Activated naive CD8-positive, alpha-beta T cell treated with anti-CD3 and anti-CD28 coated beads, Interleukin-2, amount 10 ng/mL, durations not matched to agents 7 days and 5 days (primary cell): ENCODE data around the gene CSF1. TPM values are rescaled to one million over a fixed set of nuclear protein-coding genes. Genes with fewer than 3 reads are reported as not detected.
A peak's percentile ranks its signal among the peaks of the same experiment; 100 is the strongest.
"Not testable (repeated sequence)": the region's sequence is repeated elsewhere in the genome, so short reads cannot be mapped to it uniquely, and the experiment has no call there.

ENCODE experiments used
- ATAC-seq: fragments of 150-1000 bp; cut with Tn5 transposase; one replicate; pipeline ENCODE4 v1.10.0; 2021; ENCODE audit warnings: low read depth, moderate library complexity
- POLR2A ChIA-PET: fragments of 350-600 bp; sonication (Branson Sonifier 250); formaldehyde crosslinking; loops from one replicate; lab custom pipeline; 2021; ENCODE audit warnings: antibody characterized with exemption; lab: Charles Lee
- DNase-seq: peaks from one replicate; pipeline ENCODE4 v3.0.0; 2021
- H3K27ac Mint-ChIP-seq: one replicate; pipeline ENCODE4 v1.8.0; 2022; ENCODE audit warnings: mild to moderate bottlenecking, mixed read lengths
- H3K27me3 Mint-ChIP-seq: one replicate; pipeline ENCODE4 v1.8.0; 2022; ENCODE audit warnings: mild to moderate bottlenecking, moderate library complexity, mixed read lengths
- H3K36me3 Mint-ChIP-seq: one replicate; pipeline ENCODE4 v1.8.0; 2021; ENCODE audit warnings: mild to moderate bottlenecking, mixed read lengths
- H3K4me1 Mint-ChIP-seq: one replicate; pipeline ENCODE4 v1.8.0; 2021; ENCODE audit warnings: mixed read lengths
- H3K4me3 Mint-ChIP-seq: one replicate; pipeline ENCODE4 v1.8.0; 2022; ENCODE audit warnings: mild to moderate bottlenecking, moderate library complexity, mixed read lengths
- H3K9me3 Mint-ChIP-seq: one replicate; pipeline ENCODE4 v1.8.0; 2021; ENCODE audit warnings: mixed read lengths
- total RNA-seq, 2 experiments: library from RNA; stranded (reverse); gene quantifications; one replicate each; pipeline ENCODE4 v1.2.3, GENCODE V29; 2021

The CSF1 gene
- total RNA-seq, 2 experiments from 2014 or later, result 42.7 to 45.1 TPM

DNA sequence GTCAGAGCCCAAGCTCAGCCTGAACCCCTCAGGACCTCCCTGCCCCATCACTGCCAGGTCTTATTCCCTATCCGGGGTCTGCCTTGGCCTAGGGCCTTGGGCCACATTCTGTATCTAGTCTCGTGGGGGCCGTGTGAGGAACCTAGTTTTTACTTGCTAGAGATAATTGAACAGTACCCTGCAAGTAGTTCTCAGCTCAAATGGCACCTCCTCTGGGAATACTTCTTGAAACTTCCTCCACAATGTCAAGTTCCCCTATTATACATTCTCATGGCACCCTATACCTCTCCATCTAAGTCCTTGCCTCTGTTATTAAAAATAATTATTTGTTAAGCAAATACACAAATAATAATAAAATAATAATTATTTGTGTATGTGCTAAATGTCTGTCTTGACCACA is 32.9 kb upstream of the CSF1 start:
- DNase-seq (no peak), ATAC-seq (no peak)
- Mint-ChIP-seq H3K4me3 (no peak overlapping the region), H3K36me3 (no peaks in the 10 kb centered on the region), H3K27me3 (peaks cover 13% of the 10 kb centered on the region), H3K4me1 (peaks cover 13% of the 10 kb centered on the region), H3K9me3 (no peaks in the 10 kb centered on the region), H3K27ac (no peak overlapping the region)
- POLR2A ChIA-PET, result interaction anchor here (2.1 kb wide), 1 partner anchor 29 kb away, joined by 4 read pairs; no protein-coding TSS in a partner anchor

DNA sequence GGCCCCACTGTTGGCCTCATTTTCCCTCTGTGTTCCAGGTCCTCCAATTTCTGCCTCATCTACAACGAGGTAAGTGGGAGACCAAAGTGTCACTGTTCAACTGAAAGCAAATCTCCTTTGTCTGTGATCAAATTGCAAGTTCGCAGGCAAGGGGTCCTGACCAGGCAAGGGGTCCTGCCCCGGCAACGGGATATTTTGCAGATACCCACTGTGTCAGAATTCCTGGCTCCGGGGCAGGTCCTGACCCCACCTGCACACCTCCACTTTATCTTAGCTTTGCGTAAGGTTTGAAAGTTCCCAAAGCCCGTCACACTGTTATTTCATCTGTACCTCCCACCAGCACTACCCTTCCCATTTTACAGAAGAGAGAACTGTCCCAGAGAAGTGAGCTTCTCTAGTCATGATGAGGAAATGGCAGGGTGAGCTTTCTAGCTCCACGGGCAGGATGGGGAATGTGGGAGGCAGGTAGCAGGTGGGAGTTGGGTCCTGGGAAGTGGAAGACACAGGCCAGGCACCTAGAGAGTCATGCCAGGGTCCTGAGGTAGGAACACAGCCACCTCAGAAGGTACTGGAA is 32.0 kb upstream of the CSF1 start:
- H3K9me3 Mint-ChIP-seq, result no peaks in the 10 kb centered on the region
- peaks cover 13% of the 10 kb centered on the region for H3K27me3 Mint-ChIP-seq
- H3K27ac Mint-ChIP-seq, result no peak overlapping the region
- H3K36me3 Mint-ChIP-seq, result no peaks in the 10 kb centered on the region
- POLR2A ChIA-PET, result interaction anchor here (2.1 kb wide), 1 partner anchor 28 kb away, joined by 4 read pairs; no protein-coding TSS in a partner anchor
- H3K4me3 Mint-ChIP-seq, result no peak overlapping the region
- ATAC-seq (no peak), DNase-seq (no peak)
- peaks cover 11% of the 10 kb centered on the region for H3K4me1 Mint-ChIP-seq

DNA sequence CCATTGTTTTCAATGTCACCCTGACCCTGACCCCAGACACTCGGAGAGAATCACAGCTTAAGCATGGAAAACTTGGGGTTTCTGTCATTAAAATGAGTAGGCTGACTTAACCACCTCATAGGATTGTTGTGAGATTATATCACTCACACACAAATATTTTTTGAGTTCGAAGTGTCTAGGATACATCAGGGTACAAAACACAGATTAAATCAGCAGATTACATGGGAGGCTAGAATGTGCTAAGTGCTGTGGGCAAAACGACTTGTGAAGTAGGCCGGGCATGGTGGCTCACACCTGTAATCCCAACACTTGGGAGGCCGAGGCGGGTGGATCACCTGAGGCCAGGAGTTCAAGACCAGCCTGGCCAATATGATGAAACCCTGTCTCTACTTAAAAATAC is 31.3 kb upstream of the CSF1 start:
- H3K4me3 Mint-ChIP-seq, H3K4me1 Mint-ChIP-seq, H3K36me3 Mint-ChIP-seq, H3K9me3 Mint-ChIP-seq, DNase-seq, H3K27ac Mint-ChIP-seq, ATAC-seq: not testable (repeated sequence)
- H3K27me3 Mint-ChIP-seq, result peaks cover 11% of the 10 kb centered on the region
- POLR2A ChIA-PET, result interaction anchor here (0.7 kb wide), 1 partner anchor 1310 kb away, joined by 4 read pairs; no protein-coding TSS in a partner anchor

DNA sequence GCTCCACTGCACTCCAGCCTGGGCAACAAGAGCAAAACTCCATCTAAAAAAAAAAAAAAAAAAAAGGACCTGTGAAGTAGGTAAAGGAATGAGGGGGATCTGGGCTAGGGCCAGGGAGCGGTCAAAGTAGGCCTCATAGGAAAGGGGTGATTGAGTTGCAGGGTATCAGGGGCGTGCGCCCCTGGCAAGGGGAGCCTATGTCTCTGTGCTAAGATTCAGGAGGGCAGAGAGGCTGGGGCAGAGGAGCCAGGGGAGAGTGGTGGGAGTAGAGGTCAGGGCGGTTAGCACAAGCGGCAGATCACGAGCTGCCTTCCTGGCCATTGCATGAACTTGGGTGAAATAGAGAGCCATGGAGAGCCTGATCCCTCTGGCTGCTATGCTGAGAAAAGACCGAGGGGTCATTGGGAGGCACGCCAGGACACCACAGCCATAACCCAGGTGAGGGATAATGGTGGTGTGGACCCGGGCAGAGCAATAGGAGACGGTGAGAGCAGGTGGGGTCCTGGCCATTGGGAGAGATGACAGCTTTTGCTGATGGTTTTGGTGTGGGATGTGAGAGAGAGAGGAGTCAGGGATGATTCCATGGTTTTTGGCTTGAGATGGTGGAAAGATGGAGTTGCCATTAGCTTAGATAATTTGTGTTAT is 30.6 kb upstream of the CSF1 start:
- no peaks in the 10 kb centered on the region for H3K9me3 Mint-ChIP-seq
- H3K27me3 Mint-ChIP-seq, result peaks cover 9% of the 10 kb centered on the region
- no peak for ATAC-seq
- POLR2A ChIA-PET, result interaction anchor here (0.7 kb wide), 1 partner anchor 1310 kb away, joined by 4 read pairs; no protein-coding TSS in a partner anchor
- no peak overlapping the region for H3K27ac Mint-ChIP-seq
- H3K4me3 Mint-ChIP-seq, result no peak overlapping the region
- no peaks in the 10 kb centered on the region for H3K36me3 Mint-ChIP-seq
- no peak for DNase-seq
- peaks cover 8% of the 10 kb centered on the region for H3K4me1 Mint-ChIP-seq

DNA sequence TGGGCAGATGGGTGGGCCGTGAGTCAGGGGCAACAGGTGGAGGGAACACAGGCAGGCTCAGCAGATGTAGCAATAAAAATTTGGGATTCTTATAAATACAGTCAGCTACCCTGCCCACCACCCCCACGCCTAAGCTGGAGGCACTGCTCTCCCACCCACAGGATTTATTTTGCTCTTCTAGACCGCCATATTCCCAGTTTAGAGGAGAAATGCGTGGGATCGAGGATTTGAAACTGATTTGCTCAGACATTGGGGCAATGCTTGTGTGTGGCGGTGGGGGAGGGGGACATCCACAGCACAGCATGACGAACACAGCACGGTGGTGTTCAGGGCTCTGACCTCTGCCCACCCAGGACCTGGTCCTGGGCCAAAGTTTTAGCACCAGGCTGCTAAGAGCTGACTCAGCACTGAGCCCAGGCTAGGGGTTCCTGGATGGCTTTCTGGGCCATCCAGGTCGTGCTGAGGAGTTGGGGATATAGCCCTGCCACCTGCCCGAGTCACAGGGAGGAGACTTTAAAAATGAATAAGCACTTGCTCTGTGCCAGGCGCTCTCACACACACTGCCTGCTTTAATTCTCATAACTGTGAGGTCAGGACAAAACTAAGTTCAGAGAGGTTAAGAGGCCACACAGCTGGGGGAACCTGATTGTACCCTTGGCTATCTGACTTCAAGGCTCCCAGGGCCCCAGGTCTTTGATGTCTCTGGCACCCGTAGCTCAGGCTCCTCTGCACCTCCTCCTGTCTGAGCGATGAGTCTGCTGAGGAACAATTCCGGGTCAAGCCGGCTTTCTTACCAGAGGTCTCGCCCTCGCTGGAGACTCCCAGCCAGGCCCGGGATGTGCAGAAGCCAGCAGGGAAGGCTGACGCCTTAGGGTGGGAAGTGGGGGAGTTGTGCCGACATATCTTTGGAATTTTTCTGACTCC is 29.4 kb upstream of the CSF1 start:
- ATAC-seq, result no peak
- H3K27ac Mint-ChIP-seq, result peak overlapping the region; percentile 31

DNA sequence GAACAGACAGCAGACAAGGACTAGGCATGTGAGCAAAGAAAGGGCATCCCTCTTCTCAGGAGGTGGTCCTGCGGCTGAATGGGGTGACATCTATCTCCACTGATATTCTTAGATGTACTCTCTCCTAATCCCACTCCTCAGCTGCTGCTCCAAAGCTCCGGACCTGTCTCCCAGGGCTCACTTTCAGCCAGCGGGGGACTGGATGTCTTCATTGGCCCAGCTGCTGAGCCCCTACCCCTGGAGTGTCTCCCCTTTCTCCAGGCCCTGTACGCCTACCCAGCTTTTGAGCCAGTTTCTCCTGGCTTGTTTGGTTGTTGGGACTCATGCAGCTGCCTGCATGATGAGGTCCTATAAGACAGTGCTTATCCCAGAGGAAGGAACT is 28.8 kb upstream of the CSF1 start:
- Mint-ChIP-seq H3K4me1 (peaks cover 9% of the 10 kb centered on the region), H3K4me3 (no peak overlapping the region), H3K36me3 (no peaks in the 10 kb centered on the region), H3K27me3 (no peaks in the 10 kb centered on the region), H3K9me3 (no peaks in the 10 kb centered on the region), H3K27ac (no peak overlapping the region)
- POLR2A ChIA-PET, result no interaction called here
- ATAC-seq, result no peak
- DNase-seq, result no peak

More for the DNA sequence above, 29.4 kb upstream of the CSF1 start:
- Mint-ChIP-seq H3K36me3 (no peaks in the 10 kb centered on the region), H3K4me1 (peaks cover 9% of the 10 kb centered on the region), H3K27me3 (peaks cover 2% of the 10 kb centered on the region), H3K9me3 (no peaks in the 10 kb centered on the region), H3K4me3 (no peak overlapping the region)
- DNase-seq, result no peak
- POLR2A ChIA-PET, result no interaction called here

DNA sequence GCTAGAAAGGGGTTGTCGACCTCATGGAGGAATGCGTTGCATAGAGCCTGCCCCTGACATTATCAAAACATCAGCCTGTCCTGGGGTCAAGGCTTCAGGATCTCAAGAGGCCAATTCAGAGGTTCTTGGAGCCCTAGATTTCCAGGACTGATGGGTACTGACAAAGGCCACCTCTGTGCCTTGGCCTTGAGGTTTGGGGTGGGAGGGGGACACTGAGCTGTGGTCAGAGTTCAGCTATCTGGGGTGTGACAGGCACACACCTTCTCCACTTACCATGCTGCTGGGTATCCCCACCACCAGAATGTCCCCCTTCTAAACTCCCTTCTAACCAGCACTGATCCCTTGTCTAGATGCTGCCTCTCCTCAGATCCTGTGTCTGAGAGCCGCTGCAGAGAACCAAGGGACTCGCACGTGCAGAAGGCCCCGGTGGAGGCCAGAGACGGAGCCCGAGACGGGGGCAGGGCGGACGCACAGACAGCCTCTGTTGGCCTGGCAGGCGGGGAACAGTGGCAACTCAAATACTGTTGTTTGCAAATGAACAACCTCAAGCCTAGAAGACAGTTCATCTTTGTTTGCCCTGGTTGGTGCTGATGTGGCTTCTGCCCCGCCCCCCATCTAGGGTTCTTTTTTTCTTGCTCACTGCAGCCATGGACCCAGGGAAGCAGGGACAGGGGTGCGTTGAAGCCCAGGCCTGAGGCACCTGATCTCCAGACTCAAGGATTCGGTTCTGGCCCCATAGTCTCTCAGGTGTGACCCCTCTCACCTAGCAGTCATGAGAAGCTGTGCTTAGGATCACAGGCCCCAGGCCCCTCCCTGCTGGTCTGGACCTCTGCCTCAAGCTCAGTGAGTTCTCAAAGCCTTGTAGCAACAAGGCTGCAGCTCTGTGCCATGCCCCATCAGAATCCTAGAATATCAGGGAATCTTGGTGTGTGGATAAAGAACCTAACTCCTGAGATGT is 28.1 kb upstream of the CSF1 start:
- ATAC-seq (no peak), DNase-seq (no peak)
- POLR2A ChIA-PET, result no interaction called here
- H3K27ac Mint-ChIP-seq, result no peak overlapping the region
- H3K4me1 Mint-ChIP-seq, result peaks cover 9% of the 10 kb centered on the region
- H3K36me3 Mint-ChIP-seq, result no peaks in the 10 kb centered on the region
- H3K9me3 Mint-ChIP-seq, result no peaks in the 10 kb centered on the region
- H3K27me3 Mint-ChIP-seq, result no peaks in the 10 kb centered on the region
- H3K4me3 Mint-ChIP-seq, result no peak overlapping the region

DNA sequence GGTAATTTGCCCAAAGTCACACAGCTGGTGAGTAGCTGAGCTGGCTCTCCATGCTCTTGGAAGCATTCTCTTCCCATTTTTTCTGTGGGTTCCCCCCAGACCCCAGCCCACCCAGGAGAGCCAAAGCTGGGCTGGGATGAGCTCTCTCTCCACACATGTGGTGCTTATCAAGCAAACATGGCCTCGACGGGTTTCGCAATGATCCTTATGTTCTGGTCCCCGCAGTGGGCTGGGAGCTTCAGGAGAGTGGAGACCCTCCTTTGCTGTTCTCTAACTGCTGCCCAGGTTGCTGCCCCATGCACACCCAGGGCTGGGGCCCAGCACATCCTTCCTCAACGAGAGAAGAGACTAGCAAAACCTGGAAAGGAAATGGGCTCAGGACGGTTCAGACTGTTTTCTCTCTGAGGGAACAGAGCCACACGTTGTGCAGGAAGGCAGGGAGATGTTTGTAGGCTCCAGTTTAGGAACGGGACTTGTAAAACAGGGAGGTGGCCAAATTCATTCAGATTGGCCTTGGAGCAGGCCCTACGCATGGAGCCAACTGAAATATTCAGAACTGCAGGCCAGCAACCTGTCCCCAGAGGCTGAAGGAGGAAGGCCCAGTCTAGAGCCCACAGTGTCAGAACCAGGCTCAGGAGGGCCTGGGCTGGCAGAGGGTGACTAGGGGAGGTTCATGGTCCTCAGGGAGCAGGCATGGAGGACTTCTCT is 27.2 kb upstream of the CSF1 start:
- Mint-ChIP-seq H3K27me3 (no peaks in the 10 kb centered on the region), H3K9me3 (no peaks in the 10 kb centered on the region), H3K4me1 (peaks cover 9% of the 10 kb centered on the region), H3K36me3 (no peaks in the 10 kb centered on the region), H3K27ac (no peak overlapping the region), H3K4me3 (no peak overlapping the region)
- POLR2A ChIA-PET, result no interaction called here
- no peak for ATAC-seq
- no peak for DNase-seq

DNA sequence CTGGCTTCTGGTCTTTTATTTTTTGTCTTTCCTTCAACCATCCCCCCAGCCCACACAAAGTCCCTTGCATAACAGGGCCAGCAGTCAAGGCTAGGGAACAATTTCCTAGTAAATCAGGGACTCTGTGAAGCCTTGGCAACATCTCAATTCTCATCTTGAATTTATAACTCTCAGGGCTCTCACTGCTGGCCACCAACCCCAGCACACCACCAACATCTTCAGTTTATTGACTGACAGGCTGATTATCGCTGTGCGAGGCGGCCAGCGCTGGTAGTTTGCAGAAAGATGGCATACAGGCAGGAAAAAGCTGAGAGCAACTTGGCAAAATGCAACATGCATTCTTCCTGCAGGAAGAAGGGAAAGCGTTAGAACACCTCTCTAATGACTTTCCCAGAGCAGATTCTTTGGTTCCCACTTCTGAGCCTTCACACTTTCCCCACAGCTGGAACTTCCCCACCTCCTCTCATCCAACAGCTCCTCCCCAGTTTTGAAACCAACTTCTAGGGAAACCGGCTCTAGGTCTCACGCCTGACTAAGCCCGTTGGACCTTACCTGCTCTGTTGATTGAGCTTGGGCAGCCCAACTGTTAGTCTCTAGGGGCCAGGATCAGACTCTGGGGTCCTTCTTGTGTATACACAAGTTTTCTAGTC is 26.3 kb upstream of the CSF1 start:
- H3K27me3 Mint-ChIP-seq, result no peaks in the 10 kb centered on the region
- POLR2A ChIA-PET, result interaction anchor here (0.7 kb wide), 1 partner anchor 11 kb away, joined by 4 read pairs; no protein-coding TSS in a partner anchor

DNA sequence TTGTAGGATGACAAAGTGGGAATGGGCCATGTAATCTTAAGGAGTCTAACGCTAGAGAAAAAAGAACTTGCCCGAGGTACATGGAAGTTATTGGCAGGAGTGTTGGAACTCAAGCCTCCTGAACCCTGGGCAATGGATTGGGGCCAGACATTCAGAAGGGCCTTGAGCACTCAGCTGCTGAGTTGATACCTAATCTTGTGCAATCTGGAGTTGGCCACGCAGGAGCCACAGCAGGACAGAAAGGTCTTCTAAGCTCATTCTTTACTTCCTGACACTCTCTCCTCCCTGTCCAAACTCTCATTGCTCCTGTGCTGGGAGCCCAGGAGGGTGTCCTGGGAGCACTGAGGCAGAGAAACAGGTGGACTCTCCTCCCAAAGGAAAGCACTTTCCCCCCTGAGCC is 25.1 kb upstream of the CSF1 start:
- no peaks in the 10 kb centered on the region for H3K27me3 Mint-ChIP-seq
- no peak for ATAC-seq
- no peak for DNase-seq
- no peak overlapping the region for H3K27ac Mint-ChIP-seq
- no peaks in the 10 kb centered on the region for H3K9me3 Mint-ChIP-seq
- POLR2A ChIA-PET, result no interaction called here
- peaks cover 9% of the 10 kb centered on the region for H3K4me1 Mint-ChIP-seq
- H3K36me3 Mint-ChIP-seq, result no peaks in the 10 kb centered on the region
- no peak overlapping the region for H3K4me3 Mint-ChIP-seq

More for the DNA sequence above, 26.3 kb upstream of the CSF1 start:
- Mint-ChIP-seq H3K27ac (peak overlapping the region; percentile 13), H3K4me3 (no peak overlapping the region), H3K4me1 (peaks cover 9% of the 10 kb centered on the region), H3K9me3 (no peaks in the 10 kb centered on the region), H3K36me3 (no peaks in the 10 kb centered on the region)
- DNase-seq, result no peak
- no peak for ATAC-seq

DNA sequence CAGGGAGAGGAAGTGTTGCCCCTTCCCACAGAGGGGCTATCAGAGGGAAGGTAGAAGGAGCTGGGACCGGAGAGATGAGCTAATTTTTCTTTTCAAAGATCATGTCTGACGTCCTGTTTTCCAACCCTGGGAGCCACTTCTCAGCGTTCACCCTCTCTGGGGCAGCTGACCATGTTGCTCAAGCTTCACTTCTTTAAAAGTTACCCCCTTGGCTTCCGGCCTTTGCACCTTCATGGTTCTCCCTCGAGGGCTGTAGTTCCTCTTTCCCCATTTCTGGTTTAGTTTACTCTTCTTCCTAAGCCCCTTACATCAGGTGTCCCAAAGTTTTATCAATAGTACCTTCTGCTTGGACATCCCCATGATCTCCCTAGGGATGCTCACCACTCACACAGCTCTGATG is 23.8 kb upstream of the CSF1 start:
- no peaks in the 10 kb centered on the region for H3K27me3 Mint-ChIP-seq
- ATAC-seq (no peak), DNase-seq (no peak)
- POLR2A ChIA-PET, result no interaction called here
- peaks cover 14% of the 10 kb centered on the region for H3K4me1 Mint-ChIP-seq
- no peaks in the 10 kb centered on the region for H3K36me3 Mint-ChIP-seq
- H3K27ac Mint-ChIP-seq, result no peak overlapping the region
- H3K9me3 Mint-ChIP-seq, result no peaks in the 10 kb centered on the region
- H3K4me3 Mint-ChIP-seq, result no peak overlapping the region

DNA sequence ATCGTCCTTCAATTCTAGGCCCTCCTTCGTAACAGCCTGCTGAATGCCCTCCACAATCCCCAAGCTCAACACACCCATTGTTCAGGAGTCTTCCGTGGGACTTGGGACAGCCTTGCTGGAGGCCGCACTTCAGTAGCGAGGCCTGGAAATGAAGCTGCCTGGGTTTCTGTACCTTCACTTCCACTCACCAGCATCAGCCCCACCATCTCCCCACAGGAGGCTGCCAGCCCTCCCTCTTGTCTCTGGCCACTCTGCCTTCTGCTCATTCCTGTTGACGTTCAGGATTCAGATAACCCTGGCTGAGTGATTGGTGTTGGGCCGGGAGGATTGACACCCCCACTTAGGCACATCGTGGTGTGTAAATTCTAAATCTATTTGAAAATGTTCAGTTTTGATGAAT is 23.4 kb upstream of the CSF1 start:
- no peak for DNase-seq
- Mint-ChIP-seq H3K4me1 (peaks cover 15% of the 10 kb centered on the region), H3K27me3 (no peaks in the 10 kb centered on the region), H3K4me3 (no peak overlapping the region), H3K27ac (no peak overlapping the region), H3K9me3 (no peaks in the 10 kb centered on the region), H3K36me3 (no peaks in the 10 kb centered on the region)
- ATAC-seq, result no peak
- POLR2A ChIA-PET, result no interaction called here
